B cell (primary cell): ENCODE measurements around the gene PLA2G2E. TPM values are rescaled to one million over a fixed set of nuclear protein-coding genes. Genes with fewer than 3 reads are reported as not detected.

ENCODE experiments used
- ATAC-seq: fragments of 200-7000 bp; cut with Tn5 transposase; one replicate; pipeline ENCODE4 v1.10.0; 2021; ENCODE audit warnings: low read depth, mild to moderate bottlenecking, moderate number of reproducible peaks, moderate library complexity
- CTCF ChIA-PET: fragments of 350-600 bp; sonication (Branson Sonifier 250); formaldehyde crosslinking; loops from one replicate; lab custom pipeline; 2021; ENCODE audit warnings: antibody characterized with exemption, inconsistent platforms; lab: Charles Lee
- POLR2A ChIA-PET: fragments of 350-600 bp; sonication (Branson Sonifier 250); formaldehyde crosslinking; loops from one replicate; lab custom pipeline; 2021; ENCODE audit warnings: antibody characterized with exemption; lab: Charles Lee
- DNase-seq: peaks from one replicate; pipeline ENCODE4 v3.0.0; 2013
- H2AFZ ChIP-seq: 2 replicates; pipeline ENCODE4 v1.6.1; 2012; ENCODE audit warnings: mild to moderate bottlenecking, low read depth, low read length; ENCODE audit not compliant: insufficient read depth, poor library complexity, severe bottlenecking
- H3K27ac ChIP-seq, 2 donors: 1 replicate in 1 of 2; 2 replicates in 1 of 2; pipeline ENCODE4 v1.5.1; 2012 to 2013; ENCODE audit warnings: low read length in 2 of 2, mild to moderate bottlenecking in 2 of 2, moderate library complexity in 1 of 2
- H3K27me3 ChIP-seq, 4 experiments: fragments of 200-600 bp in 1 of 4; sonication (generic) in 1 of 4; replicated peaks in 1 of 4; 1 replicate in 2 of 4; 2 replicates in 2 of 4; pipeline versions ENCODE4 v1.6.1 to v1.7.0; 2013 to 2016; ENCODE audit warnings: low read length in 3 of 4, mild to moderate bottlenecking in 2 of 4, mixed read lengths in 1 of 4, moderate library complexity in 1 of 4; ENCODE audit not compliant: insufficient read depth in 4 of 4, control insufficient read depth in 3 of 4; ENCODE audit errors: control extremely low read depth in 1 of 4
- H3K36me3 ChIP-seq, 2 experiments: replicated peaks in 1 of 2; 1 replicate in 1 of 2; 2 replicates in 1 of 2; pipeline versions ENCODE4 v1.6.1 to v1.7.1; 2013; ENCODE audit warnings: low read length in 1 of 2; ENCODE audit not compliant: insufficient read depth in 2 of 2, control insufficient read depth in 1 of 2; ENCODE audit errors: control extremely low read depth in 1 of 2, extremely low read depth in 1 of 2
- H3K4me1 ChIP-seq, 2 donors: fragments of 200-600 bp in 1 of 2; sonication (generic) in 1 of 2; 1 replicate in 1 of 2; 2 replicates in 1 of 2; pipeline versions ENCODE4 v1.5.1 to v1.6.1; 2013 to 2017; ENCODE audit warnings: low read length in 2 of 2; ENCODE audit not compliant: control insufficient read depth in 2 of 2, insufficient read depth in 2 of 2
- H3K4me2 ChIP-seq: replicated peaks from 2 replicates; pipeline ENCODE3; 2012; ENCODE audit warnings: mild to moderate bottlenecking, low read depth, low read length; ENCODE audit not compliant: poor library complexity, severe bottlenecking
- H3K4me3 ChIP-seq, 5 experiments: fragments of 200-600 bp in 1 of 5; sonication (generic) in 1 of 5; 1 replicate in 3 of 5; 2 replicates in 2 of 5; pipeline versions ENCODE4 v1.5.1 to v1.7.0; 2011 to 2016; ENCODE audit warnings: low read length in 4 of 5, mild to moderate bottlenecking in 4 of 5, low read depth in 2 of 5, control low read depth in 1 of 5, moderate library complexity in 1 of 5; ENCODE audit not compliant: insufficient read depth in 1 of 5; ENCODE audit errors: control extremely low read depth in 1 of 5, extremely low read depth in 1 of 5
- H3K79me2 ChIP-seq: fragments of 200-600 bp; sonication (generic); one replicate; pipeline ENCODE4 v1.6.0; 2016; ENCODE audit warnings: low read length; ENCODE audit not compliant: control insufficient read depth, insufficient read depth
- H3K9ac ChIP-seq: fragments of 200-600 bp; sonication (generic); 2 replicates; pipeline ENCODE4 v1.6.1; 2017; ENCODE audit warnings: mild to moderate bottlenecking, low read length, moderate library complexity
- H3K9me3 ChIP-seq, 3 donors: one replicate each; pipeline versions ENCODE4 v1.6.1 to v1.7.1; 2013; ENCODE audit warnings: low read length in 2 of 3; ENCODE audit not compliant: control insufficient read depth in 2 of 3, insufficient read depth in 1 of 3; ENCODE audit errors: control extremely low read depth in 1 of 3
- H4K20me1 ChIP-seq: 2 replicates; pipeline ENCODE4 v1.6.0; 2012; ENCODE audit warnings: mild to moderate bottlenecking, low read length; ENCODE audit not compliant: insufficient read depth, control insufficient read depth, poor library complexity, severe bottlenecking
- H3K27ac Mint-ChIP-seq: one replicate; pipeline ENCODE4 v1.8.0; 2021; ENCODE audit warnings: mixed read lengths
- H3K27me3 Mint-ChIP-seq: one replicate; pipeline ENCODE4 v1.8.0; 2021; ENCODE audit warnings: mixed read lengths
- H3K4me1 Mint-ChIP-seq: one replicate; pipeline ENCODE4 v1.8.0; 2021; ENCODE audit warnings: mixed read lengths
- H3K4me3 Mint-ChIP-seq: one replicate; pipeline ENCODE4 v1.8.0; 2021; ENCODE audit warnings: mixed read lengths
- H3K9me3 Mint-ChIP-seq: one replicate; pipeline ENCODE4 v1.8.0; 2022; ENCODE audit warnings: mixed read lengths; ENCODE audit not compliant: insufficient read depth
- EZH2 ChIP-seq: IDR thresholded peaks from 2 replicates; pipeline ENCODE4 v1.6.1; 2012; ENCODE audit warnings: borderline replicate concordance, low read depth, mild to moderate bottlenecking, moderate library complexity, low read length; ENCODE audit not compliant: insufficient read depth, poor library complexity, severe bottlenecking
- WGBS: methylation state at CpG from one replicate; pipeline ENCODE4 v1.1.5; 2013; ENCODE audit warnings: missing lambda C conversion rate; ENCODE audit not compliant: insufficient coverage; 5-methylcytosine and 5-hydroxymethylcytosine counted together
- intact Hi-C: fragments of 100-400 bp; cut with micrococcal nuclease; formaldehyde crosslinking; loops from one replicate; pipeline ENCODE4 v1.10.0; 2022
- polyA plus RNA-seq: library from polyadenylated mRNA; depleted of rRNA; stranded (reverse); fragments of >200 nt; gene quantifications from 2 replicates; pipeline ENCODE4 v1.2.3, GENCODE V29; 2012
- total RNA-seq, 2 donors: library from RNA; stranded (reverse); fragments of 120-200 nt in 1 of 2; gene quantifications; 1 replicate in 1 of 2; 2 replicates in 1 of 2; pipeline versions ENCODE4 v1.2.3 to v1.2.4, GENCODE V29; 2013 to 2022
- TF ChIP-seq, protein P1 (sequence below): fragments of 200-600 bp; IDR thresholded peaks from one replicate; pipeline ENCODE4 v1.8.0; 2022; ENCODE audit warnings: antibody characterized with exemption, mild to moderate bottlenecking

PLA2G2E gene
- total and polyA plus RNA-seq, 2 donors (not counting 1 experiment from before 2014, with no cell fraction given): not detected

DNA sequence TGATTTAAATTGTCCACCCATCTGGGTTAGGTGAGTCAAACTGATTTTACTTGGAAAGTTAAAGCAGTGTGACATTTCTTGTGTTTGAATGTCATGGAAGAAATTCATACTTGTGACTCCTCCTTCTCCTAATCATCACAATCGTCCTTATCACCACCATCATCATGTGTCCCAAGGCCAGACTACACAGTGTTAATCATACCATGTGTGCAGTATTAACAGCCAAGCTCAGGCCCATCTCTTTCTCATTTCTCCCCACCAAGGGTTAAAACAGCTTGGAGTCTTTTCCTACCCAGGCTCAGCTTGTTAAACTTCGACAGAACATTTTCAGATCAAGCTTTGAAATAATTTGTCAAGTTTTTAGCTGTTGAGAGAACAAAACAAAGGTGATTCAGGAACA, 22.5 kb upstream of the PLA2G2E start:
- Mint-ChIP-seq H3K27me3 (peaks cover 32% of the 10 kb centered on the region), H3K27ac (no peak overlapping the region), H3K4me1 (no peaks in the 10 kb centered on the region), H3K4me3 (no peak overlapping the region), H3K9me3 (no peaks in the 10 kb centered on the region)
- TF ChIP-seq EZH2: no peak
- TF ChIP-seq, protein P1, sequence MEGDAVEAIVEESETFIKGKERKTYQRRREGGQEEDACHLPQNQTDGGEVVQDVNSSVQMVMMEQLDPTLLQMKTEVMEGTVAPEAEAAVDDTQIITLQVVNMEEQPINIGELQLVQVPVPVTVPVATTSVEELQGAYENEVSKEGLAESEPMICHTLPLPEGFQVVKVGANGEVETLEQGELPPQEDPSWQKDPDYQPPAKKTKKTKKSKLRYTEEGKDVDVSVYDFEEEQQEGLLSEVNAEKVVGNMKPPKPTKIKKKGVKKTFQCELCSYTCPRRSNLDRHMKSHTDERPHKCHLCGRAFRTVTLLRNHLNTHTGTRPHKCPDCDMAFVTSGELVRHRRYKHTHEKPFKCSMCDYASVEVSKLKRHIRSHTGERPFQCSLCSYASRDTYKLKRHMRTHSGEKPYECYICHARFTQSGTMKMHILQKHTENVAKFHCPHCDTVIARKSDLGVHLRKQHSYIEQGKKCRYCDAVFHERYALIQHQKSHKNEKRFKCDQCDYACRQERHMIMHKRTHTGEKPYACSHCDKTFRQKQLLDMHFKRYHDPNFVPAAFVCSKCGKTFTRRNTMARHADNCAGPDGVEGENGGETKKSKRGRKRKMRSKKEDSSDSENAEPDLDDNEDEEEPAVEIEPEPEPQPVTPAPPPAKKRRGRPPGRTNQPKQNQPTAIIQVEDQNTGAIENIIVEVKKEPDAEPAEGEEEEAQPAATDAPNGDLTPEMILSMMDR: no peak
- no peak for ATAC-seq
- no peaks in the 10 kb centered on the region for H3K79me2 ChIP-seq
- H3K4me1 ChIP-seq: no peaks in the 10 kb centered on the region
- intact Hi-C loops: no loop called here
- POLR2A ChIA-PET: no interaction called here
- H3K27ac ChIP-seq: no peak overlapping the region
- CTCF ChIA-PET: interaction anchor here (1.1 to 1.4 kb wide), 2 partner anchors 30 to 156 kb away, joined by 3 to 4 read pairs; no protein-coding TSS in a partner anchor
- DNase-seq: no peak
- no peak overlapping the region for H3K4me2 ChIP-seq
- H3K9me3 ChIP-seq: no peaks in the 10 kb centered on the region
- no peaks in the 10 kb centered on the region for H3K36me3 ChIP-seq
- no peak overlapping the region for H2AFZ ChIP-seq
- no peak overlapping the region for H3K9ac ChIP-seq
- H3K27me3 ChIP-seq: peaks cover 0 to 5% (median 0%) of the 10 kb centered on the region in 4 experiments
- no peaks in the 10 kb centered on the region for H4K20me1 ChIP-seq
- no peak overlapping the region for H3K4me3 ChIP-seq
- 86% methylated on average over 1 of the region's 2 CpGs for WGBS

DNA sequence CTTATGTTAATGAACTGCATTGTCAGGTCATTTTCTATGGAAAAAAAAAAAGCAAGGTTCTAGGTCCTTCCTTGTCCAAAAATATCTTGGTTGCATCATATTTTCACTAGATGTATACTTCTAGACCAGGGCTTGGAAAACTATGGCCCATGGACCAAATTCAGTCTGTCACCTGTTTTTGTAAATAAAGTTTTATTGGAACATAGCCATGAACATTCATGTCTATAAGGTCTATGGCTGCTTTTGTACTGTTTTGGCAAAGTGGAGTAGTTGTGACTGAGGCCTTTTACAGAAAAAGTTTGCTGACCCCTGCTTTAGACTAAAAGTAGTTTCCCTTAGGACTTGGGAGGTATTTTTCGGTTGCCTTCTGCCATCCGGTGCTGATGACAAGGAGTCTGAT, 19.2 kb upstream of the PLA2G2E start:
- H3K9me3 Mint-ChIP-seq: no peaks in the 10 kb centered on the region
- H3K4me3 Mint-ChIP-seq: no peak overlapping the region
- ATAC-seq: no peak
- no peak for DNase-seq
- no peak overlapping the region for H3K9ac ChIP-seq
- 93% methylated on average over 2 of the region's 2 CpGs for WGBS
- no peaks in the 10 kb centered on the region for H3K79me2 ChIP-seq
- H3K4me2 ChIP-seq: no peak overlapping the region
- peaks cover 16% of the 10 kb centered on the region for H3K27me3 Mint-ChIP-seq
- H3K4me1 Mint-ChIP-seq: no peaks in the 10 kb centered on the region
- no peak overlapping the region for H2AFZ ChIP-seq
- H3K27ac ChIP-seq: no peak overlapping the region
- ChIA-PET POLR2A (no interaction called here), CTCF (no interaction called here)
- no peak for TF ChIP-seq EZH2
- TF ChIP-seq, protein P1: no peak
- peaks cover 0 to 5% (median 0%) of the 10 kb centered on the region in 4 experiments for H3K27me3 ChIP-seq
- no peak overlapping the region for H3K27ac Mint-ChIP-seq
- no peaks in the 10 kb centered on the region for H4K20me1 ChIP-seq
- no peaks in the 10 kb centered on the region for H3K4me1 ChIP-seq
- H3K9me3 ChIP-seq: no peaks in the 10 kb centered on the region
- H3K36me3 ChIP-seq: no peaks in the 10 kb centered on the region
- no peak overlapping the region for H3K4me3 ChIP-seq
- intact Hi-C loops: no loop called here
